H1 (cell line): ENCODE measurements around the gene ELOVL5. TPM values are rescaled to one million over a fixed set of nuclear protein-coding genes. Genes with fewer than 3 reads are reported as not detected.

Experiments used
- CTCF ChIA-PET: fragments of 300-600 bp; sonication (Branson Sonifier 250); formaldehyde crosslinking; loops from one replicate; lab custom pipeline; 2021; ENCODE audit not compliant: partially characterized antibody; lab: Charles Lee
- POLR2A ChIA-PET: fragments of 300-600 bp; sonication (Branson Sonifier 250); formaldehyde crosslinking; loops from one replicate; lab custom pipeline; 2021; ENCODE audit warnings: inconsistent platforms; ENCODE audit not compliant: partially characterized antibody; lab: Charles Lee
- DNase-seq, 2 experiments: peaks; one replicate each; pipeline versions ENCODE4 v3.0.0 to v3.0.0-alpha.2; 2010 to 2022; ENCODE audit warnings: low spot score in 2 of 2, low read depth in 1 of 2, mixed read lengths in 1 of 2
- FAIRE-seq: peaks from 2 replicates; lab custom pipeline; 2011; peaks lifted over from hg19 to GRCh38; lab: Jason Lieb, UNC
- H2AFZ ChIP-seq: 2 replicates; pipeline ENCODE4 v1.8.1; 2012; ENCODE audit warnings: low read length, inconsistent platforms
- H2AK5ac ChIP-seq: 2 replicates; pipeline ENCODE4 v1.6.1; 2013; ENCODE audit warnings: low read depth, low read length
- H2BK120ac ChIP-seq: replicated peaks from 2 replicates; pipeline ENCODE3; 2013; ENCODE audit warnings: low read depth, low read length, inconsistent platforms
- H2BK12ac ChIP-seq: 2 replicates; pipeline ENCODE4 v1.6.1; 2013; ENCODE audit warnings: low read depth, low read length
- H2BK15ac ChIP-seq: 2 replicates; pipeline ENCODE4 v1.6.1; 2013; ENCODE audit warnings: low read length
- H2BK20ac ChIP-seq: 2 replicates; pipeline ENCODE4 v1.6.1; 2013; ENCODE audit warnings: low read length
- H2BK5ac ChIP-seq: 2 replicates; pipeline ENCODE4 v1.6.1; 2013; ENCODE audit warnings: low read depth, low read length
- H3K14ac ChIP-seq: 2 replicates; pipeline ENCODE4 v1.6.1; 2013; ENCODE audit warnings: inconsistent platforms; ENCODE audit not compliant: insufficient read length
- H3K18ac ChIP-seq: 2 replicates; pipeline ENCODE4 v1.6.1; 2013; ENCODE audit warnings: low read length; ENCODE audit errors: extremely low read depth
- H3K23ac ChIP-seq: 2 replicates; pipeline ENCODE4 v1.6.1; 2013; ENCODE audit warnings: inconsistent platforms; ENCODE audit not compliant: insufficient read length
- H3K23me2 ChIP-seq: 2 replicates; pipeline ENCODE4 v1.6.1; 2013; ENCODE audit warnings: low read depth, low read length
- H3K27ac ChIP-seq: 2 replicates; pipeline ENCODE4 v1.6.1; 2011; ENCODE audit warnings: low read depth, low read length, inconsistent platforms
- H3K27me3 ChIP-seq, 4 experiments: replicated peaks in 1 of 4; 1 replicate in 1 of 4; 2 replicates in 3 of 4; pipeline versions ENCODE4 v1.6.1 to v1.8.1; 2011 to 2013; ENCODE audit warnings: low read length in 3 of 4, mild to moderate bottlenecking in 3 of 4, inconsistent platforms in 2 of 4, mixed read lengths in 2 of 4, moderate library complexity in 1 of 4; ENCODE audit not compliant: control insufficient read depth in 3 of 4, insufficient read depth in 3 of 4; ENCODE audit errors: extremely low read depth in 1 of 4
- H3K36me3 ChIP-seq, 4 experiments: 2 replicates each; pipeline versions ENCODE4 v1.6.1 to v1.8.1; 2011 to 2013; ENCODE audit warnings: mild to moderate bottlenecking in 4 of 4, low read length in 3 of 4, moderate library complexity in 2 of 4, control low read depth in 1 of 4, inconsistent platforms in 1 of 4; ENCODE audit not compliant: insufficient read depth in 4 of 4, control insufficient read depth in 2 of 4
- H3K4ac ChIP-seq: replicated peaks from 2 replicates; pipeline ENCODE3; 2013; ENCODE audit warnings: low read length, low read depth, mixed read lengths, inconsistent platforms; ENCODE audit not compliant: insufficient read length
- H3K4me1 ChIP-seq, 4 experiments: replicated peaks in 1 of 4; 1 replicate in 1 of 4; 2 replicates in 3 of 4; pipeline versions ENCODE4 v1.6.1 to v1.8.1; 2011 to 2013; ENCODE audit warnings: low read length in 3 of 4, inconsistent platforms in 2 of 4, mixed read lengths in 1 of 4; ENCODE audit not compliant: insufficient read depth in 4 of 4, control insufficient read depth in 3 of 4
- H3K4me2 ChIP-seq, 2 experiments: 2 replicates each; pipeline versions ENCODE4 v1.6.1 to v1.8.1; 2011 to 2013; ENCODE audit warnings: low read depth in 2 of 2, low read length in 2 of 2, control low read depth in 1 of 2, inconsistent platforms in 1 of 2, mild to moderate bottlenecking in 1 of 2; ENCODE audit not compliant: insufficient read depth in 1 of 2
- H3K4me3 ChIP-seq, 4 experiments: fragments of 200-600, 300-600 bp in 1 of 4; sonication (generic), shearing (Covaris generic), sonication (Bioruptor Twin) in 1 of 4; 2 replicates each; pipeline versions ENCODE4 v1.5.1 to v1.8.1; 2011 to 2016; ENCODE audit warnings: low read length in 4 of 4, low read depth in 3 of 4, control low read depth in 2 of 4, inconsistent platforms in 2 of 4, mild to moderate bottlenecking in 2 of 4, mixed read lengths in 1 of 4, moderate library complexity in 1 of 4; ENCODE audit not compliant: insufficient read depth in 2 of 4; ENCODE audit errors: extremely low read depth in 1 of 4
- H3K56ac ChIP-seq: replicated peaks from 2 replicates; pipeline ENCODE3; 2013; ENCODE audit warnings: low read depth, mild to moderate bottlenecking, mixed read lengths, low read length, inconsistent platforms; ENCODE audit not compliant: insufficient read length
- H3K79me1 ChIP-seq: 2 replicates; pipeline ENCODE4 v1.6.1; 2013; ENCODE audit warnings: low read depth, low read length, control low read depth
- H3K79me2 ChIP-seq, 2 experiments: 2 replicates each; pipeline versions ENCODE4 v1.6.1 to v1.8.1; 2012 to 2013; ENCODE audit warnings: low read length in 2 of 2, mild to moderate bottlenecking in 2 of 2, inconsistent platforms in 1 of 2; ENCODE audit not compliant: insufficient read depth in 2 of 2, control insufficient read depth in 1 of 2
- H3K9ac ChIP-seq, 4 experiments: replicated peaks in 1 of 4; 1 replicate in 1 of 4; 2 replicates in 3 of 4; pipeline versions ENCODE4 v1.6.1 to v1.8.1; 2011 to 2013; ENCODE audit warnings: low read depth in 3 of 4, low read length in 3 of 4, control low read depth in 2 of 4, mild to moderate bottlenecking in 2 of 4, moderate library complexity in 2 of 4, inconsistent platforms in 1 of 4; ENCODE audit errors: extremely low read depth in 1 of 4
- H3K9me3 ChIP-seq, 2 experiments: 2 replicates each; pipeline versions ENCODE4 v1.6.1 to v1.8.1; 2012 to 2013; ENCODE audit warnings: mild to moderate bottlenecking in 2 of 2, moderate library complexity in 2 of 2, control low read depth in 1 of 2, inconsistent platforms in 1 of 2, low read depth in 1 of 2, low read length in 1 of 2, mixed read lengths in 1 of 2; ENCODE audit not compliant: insufficient read depth in 2 of 2
- H4K20me1 ChIP-seq, 2 experiments: replicated peaks in 1 of 2; 2 replicates each; pipeline versions ENCODE3 to v1.8.1; 2011 to 2013; ENCODE audit warnings: inconsistent platforms in 2 of 2, low read length in 2 of 2, mild to moderate bottlenecking in 1 of 2; ENCODE audit not compliant: insufficient read depth in 2 of 2, control insufficient read depth in 1 of 2
- H4K5ac ChIP-seq: 2 replicates; pipeline ENCODE4 v1.6.1; 2013; ENCODE audit warnings: low read length, low read depth, mixed read lengths, inconsistent platforms; ENCODE audit not compliant: insufficient read length
- H4K8ac ChIP-seq: 2 replicates; pipeline ENCODE4 v1.8.0; 2013; ENCODE audit warnings: mild to moderate bottlenecking, moderate library complexity, low read length, inconsistent platforms; ENCODE audit not compliant: insufficient read depth; ENCODE audit errors: extremely low read depth
- H4K91ac ChIP-seq: replicated peaks from 2 replicates; pipeline ENCODE3; 2013; ENCODE audit warnings: low read length, mixed read lengths, inconsistent platforms; ENCODE audit not compliant: insufficient read length
- ASH2L ChIP-seq: fragments of 200-600, 300-600 bp; sonication (generic); IDR thresholded peaks from one replicate; pipeline ENCODE4 v1.7.1; 2017; ENCODE audit warnings: low read length
- EZH2 ChIP-seq: fragments of 200-600 bp; sonication (generic); IDR thresholded peaks from 2 replicates; pipeline ENCODE4 v1.7.1; 2012; ENCODE audit warnings: low read depth, mild to moderate bottlenecking, moderate library complexity, low read length, inconsistent platforms; ENCODE audit not compliant: severe bottlenecking
- SIN3A ChIP-seq, 2 experiments: IDR thresholded peaks in 1 of 2; conservative IDR thresholded peaks in 1 of 2; 2 replicates each; pipeline ENCODE4 v1.6.1; 2011 to 2012; ENCODE audit warnings: low read length in 2 of 2, improper control_type of control experiment in 1 of 2, low read depth in 1 of 2, mild to moderate bottlenecking in 1 of 2
- SUZ12 ChIP-seq: fragments of 200-600 bp; sonication (generic); IDR thresholded peaks from 2 replicates; pipeline ENCODE4 v1.6.1; 2012; ENCODE audit warnings: mild to moderate bottlenecking, inconsistent platforms, low read length, moderate library complexity, mixed read lengths
- ZNF274 ChIP-seq: IDR thresholded peaks from 2 replicates; pipeline ENCODE4 v1.7.0; 2012; ENCODE audit warnings: low read length, borderline replicate concordance; ENCODE audit errors: extremely low read depth
- WGBS, 2 experiments: shearing (Covaris generic) in 1 of 2; methylation state at CpG; one replicate each; pipeline versions ENCODE4 v1.1.6 to v1.1.7; 2013 to 2015; ENCODE audit warnings: low lambda C conversion rate in 2 of 2, mixed read lengths in 2 of 2, inconsistent platforms in 1 of 2, low coverage in 1 of 2, missing lambda C conversion rate in 1 of 2; ENCODE audit not compliant: insufficient replicate concordance in 2 of 2, insufficient coverage in 1 of 2, insufficient read length in 1 of 2; ENCODE audit errors: extremely low coverage in 1 of 2, missing lambda C conversion rate in 1 of 2; 5-methylcytosine and 5-hydroxymethylcytosine counted together
- polyA plus RNA-seq, 7 experiments: library from polyadenylated mRNA; depleted of rRNA in 3 of 7; stranded (reverse) in 5 of 7; unstranded in 2 of 7; fragments of >200 nt in 5 of 7; fragments of 200-250 nt in 2 of 7; gene quantifications; 1 replicate in 5 of 7; 2 replicates in 1 of 7; 4 replicates in 1 of 7; pipeline versions ENCODE4 v1.2.1 to v1.2.3, GENCODE V29; 2011 to 2013; ENCODE audit warnings: missing spikeins in 2 of 7, mixed read lengths in 2 of 7
- total RNA-seq: library from RNA; stranded (reverse); fragmentation: NEBNext Ultra II Directional; extraction: Animal tissue kit (Norgen Biotek cat#: 25700); gene quantifications from 2 replicates; pipeline ENCODE4 v1.2.1, GENCODE V29; 2021

Gene ELOVL5
- total and polyA plus RNA-seq, 2 of the 8 experiments (the other 6 are each of a cell fraction or from before 2014, with no cell fraction given), result 113 to 156 TPM

DNA sequence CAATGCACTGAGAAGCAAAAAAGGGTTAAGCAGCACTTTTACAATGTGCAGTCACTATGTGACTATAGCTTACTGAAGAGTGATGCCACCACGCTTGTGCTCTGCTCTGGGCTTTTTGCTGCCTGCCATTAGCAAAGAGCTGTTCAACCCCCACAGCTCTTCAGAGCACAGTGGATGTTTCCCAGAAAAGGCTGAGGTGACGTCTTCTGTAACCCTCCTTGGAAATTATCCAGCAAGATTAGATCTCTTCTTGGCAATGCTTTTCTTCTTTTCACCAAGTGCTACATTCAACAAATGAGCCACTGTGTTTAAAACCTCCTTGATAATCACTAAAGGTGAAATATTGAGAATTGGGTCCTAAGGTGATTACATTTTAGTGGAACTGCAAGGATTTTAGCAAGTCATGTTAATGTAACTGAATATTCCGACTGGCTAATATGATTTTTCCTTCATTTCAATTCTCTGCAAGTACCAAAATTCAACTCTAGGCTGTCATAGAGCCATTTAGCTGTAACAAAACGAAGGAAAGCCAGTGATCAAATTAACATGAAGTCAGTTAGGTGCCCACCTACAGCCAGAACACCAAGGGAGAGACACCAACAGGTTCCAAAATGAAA lies 34.9 kb downstream of the ELOVL5 start:
- Histone ChIP-seq H3K79me1 (peaks cover 4% of the 10 kb centered on the region; the same call in 1 of the 2 replicates), H3K9me3 (no peaks in the 10 kb centered on the region), H4K20me1 (peaks cover 11 to 21% of the 10 kb centered on the region in 2 experiments), H3K9ac (no peak overlapping the region), H3K14ac (no peak overlapping the region), H3K23me2 (no peaks in the 10 kb centered on the region), H3K36me3 (no peaks in the 10 kb centered on the region; a peak in 1 of 8 replicates), H3K4me3 (no peak overlapping the region), H2BK120ac (no peak overlapping the region), H2BK15ac (no peak overlapping the region), H3K27ac (no peak overlapping the region), H3K23ac (no peak overlapping the region), H4K8ac (no peak overlapping the region), H3K27me3 (no peaks in the 10 kb centered on the region), H3K4me2 (no peak overlapping the region), H2BK5ac (no peak overlapping the region), H3K4me1 (peaks cover 0 to 11% (median 3%) of the 10 kb centered on the region in 4 experiments; a peak in 4 of 7 replicates), H4K5ac (no peak overlapping the region), H2BK12ac (no peak overlapping the region), H2BK20ac (no peak overlapping the region), H3K79me2 (peaks cover 12 to 98% of the 10 kb centered on the region in 2 experiments; a peak in 3 of 4 replicates), H2AK5ac (no peak overlapping the region), H2AFZ (no peak overlapping the region), H3K56ac (no peak overlapping the region), H3K18ac (no peak overlapping the region), H4K91ac (no peak overlapping the region), H3K4ac (no peak overlapping the region)
- 87% methylated on average over 4 of the region's 4 CpGs; no CpG with 5 or more reads in 1 of the 2 experiments for WGBS, 2 experiments
- ChIA-PET CTCF (interaction anchor here (0.9 to 1.1 kb wide), 3 partner anchors 141 to 195 kb away, joined by 3 read pairs; no protein-coding TSS in a partner anchor), POLR2A (no interaction called here)
- TF ChIP-seq SUZ12 (no peak), ASH2L (no peak), SIN3A (conservative IDR thresholded peaks at IDR 0.05 in 1 of 2, IDR thresholded peaks at IDR 0.05 in 1 of 2; ENCODE audit: low read depth in 1 of 2, low read length in 2 of 2) (no peak), EZH2 (no peak), ZNF274 (no peak)
- DNase-seq (no peak), FAIRE-seq (no peak)
